IPS DF 6.9 (cell line): ENCODE data around the gene C9orf43.
"Not testable (repeated sequence)": the region's sequence is repeated elsewhere in the genome, so short reads cannot be mapped to it uniquely, and the experiment has no call there.

Experiments used
- DNase-seq: peaks from one replicate; pipeline ENCODE4 v3.0.0-alpha.2; 2013; ENCODE audit warnings: low read depth, low spot score
- H3K27ac ChIP-seq: one replicate; pipeline ENCODE4 v1.5.1; 2013; ENCODE audit warnings: low read length, control low read depth
- H3K27me3 ChIP-seq: 2 replicates; pipeline ENCODE4 v1.6.1; 2013; ENCODE audit warnings: mild to moderate bottlenecking, low read length; ENCODE audit not compliant: control insufficient read depth, insufficient read depth
- H3K36me3 ChIP-seq: 2 replicates; pipeline ENCODE4 v1.6.1; 2013; ENCODE audit warnings: low read length; ENCODE audit not compliant: control insufficient read depth, insufficient read depth
- H3K4me1 ChIP-seq: 2 replicates; pipeline ENCODE4 v1.6.1; 2013; ENCODE audit warnings: low read length; ENCODE audit not compliant: control insufficient read depth, insufficient read depth
- H3K4me3 ChIP-seq: 2 replicates; pipeline ENCODE4 v1.5.1; 2013; ENCODE audit warnings: mild to moderate bottlenecking, low read length
- H3K9me3 ChIP-seq: 2 replicates; pipeline ENCODE4 v1.6.1; 2013; ENCODE audit warnings: low read length, inconsistent platforms; ENCODE audit not compliant: control insufficient read depth, insufficient read depth
- WGBS: extraction: QIAGEN DNeasy Blood & Tissue Kit; methylation state at CpG from one replicate; pipeline ENCODE4 v1.1.7; 2013; ENCODE audit warnings: mixed read lengths, missing lambda C conversion rate; ENCODE audit not compliant: insufficient read length, insufficient coverage; 5-methylcytosine and 5-hydroxymethylcytosine counted together

The C9orf43 gene

DNA sequence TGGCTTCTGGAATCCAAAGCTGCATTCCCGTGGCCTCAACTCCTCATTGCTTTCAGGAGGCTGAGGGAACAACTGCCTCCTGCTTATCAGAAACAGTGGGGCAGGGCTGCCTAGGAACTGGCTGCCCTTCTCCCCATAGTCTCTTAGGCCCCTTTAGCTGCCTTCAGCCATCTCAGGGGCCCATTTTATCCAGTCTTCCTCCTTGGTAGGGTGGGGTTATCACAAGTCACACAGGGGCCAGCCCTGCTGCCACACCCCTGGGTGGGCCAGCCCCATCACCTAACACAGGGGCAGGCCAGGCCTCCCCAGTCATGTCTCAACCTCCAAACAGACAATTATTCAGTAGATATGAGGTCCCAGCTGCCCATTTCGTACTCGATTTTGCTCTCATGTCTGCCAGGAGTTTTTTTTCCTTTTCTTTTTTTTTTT lies 13.3 kb upstream of the C9orf43 start:
- peaks cover 1% of the 10 kb centered on the region; the same call in 1 of the 2 replicates for H3K4me1 ChIP-seq
- no peaks in the 10 kb centered on the region for H3K9me3 ChIP-seq
- H3K4me3 ChIP-seq, result no peak overlapping the region
- no peaks in the 10 kb centered on the region for H3K36me3 ChIP-seq
- H3K27ac ChIP-seq, result no peak overlapping the region
- no peaks in the 10 kb centered on the region for H3K27me3 ChIP-seq
- no peak for DNase-seq
- no CpG with 5 or more reads among the region's 3 CpGs for WGBS

DNA sequence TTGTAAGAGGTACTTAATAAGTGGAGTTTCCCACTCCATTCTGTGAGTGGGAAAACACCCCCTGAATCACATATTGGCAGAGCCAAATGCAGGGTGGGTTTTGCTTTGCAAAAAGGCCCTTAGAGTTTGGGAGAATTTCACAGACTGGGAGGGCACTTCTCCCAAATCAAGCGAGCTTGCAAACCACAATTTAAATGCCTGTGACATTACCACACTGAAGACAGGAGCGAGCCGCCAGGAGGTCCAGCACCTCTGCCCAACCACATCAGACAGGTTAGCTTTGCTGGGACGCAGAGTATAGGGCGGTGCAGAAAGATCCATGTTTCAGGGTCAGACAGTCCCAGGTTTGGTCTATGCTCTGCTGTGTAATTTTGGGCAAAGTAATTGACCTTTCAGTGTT lies 11.8 kb upstream of the C9orf43 start:
- Histone ChIP-seq H3K36me3 (no peaks in the 10 kb centered on the region), H3K27me3 (no peaks in the 10 kb centered on the region), H3K27ac (no peak overlapping the region), H3K4me3 (no peak overlapping the region), H3K9me3 (no peaks in the 10 kb centered on the region), H3K4me1 (peaks cover 1% of the 10 kb centered on the region; the same call in 1 of the 2 replicates)
- WGBS, result no CpG with 5 or more reads among the region's 5 CpGs
- no peak for DNase-seq

- no peak overlapping the region; the same call in 1 of the 2 replicates for H3K4me3 ChIP-seq
- H3K27me3 ChIP-seq, result no peaks in the 10 kb centered on the region
- no peak overlapping the region for H3K27ac ChIP-seq
- no peak for DNase-seq
- no CpG with 5 or more reads among the region's 3 CpGs for WGBS
- H3K4me1 ChIP-seq, result peaks cover 1% of the 10 kb centered on the region; the same call in 1 of the 2 replicates
- H3K9me3 ChIP-seq, result no peaks in the 10 kb centered on the region
- no peaks in the 10 kb centered on the region for H3K36me3 ChIP-seq
These were observed 10.8 kb upstream of the C9orf43 start for GRCh38 chr9:113399646-113400200.

DNA sequence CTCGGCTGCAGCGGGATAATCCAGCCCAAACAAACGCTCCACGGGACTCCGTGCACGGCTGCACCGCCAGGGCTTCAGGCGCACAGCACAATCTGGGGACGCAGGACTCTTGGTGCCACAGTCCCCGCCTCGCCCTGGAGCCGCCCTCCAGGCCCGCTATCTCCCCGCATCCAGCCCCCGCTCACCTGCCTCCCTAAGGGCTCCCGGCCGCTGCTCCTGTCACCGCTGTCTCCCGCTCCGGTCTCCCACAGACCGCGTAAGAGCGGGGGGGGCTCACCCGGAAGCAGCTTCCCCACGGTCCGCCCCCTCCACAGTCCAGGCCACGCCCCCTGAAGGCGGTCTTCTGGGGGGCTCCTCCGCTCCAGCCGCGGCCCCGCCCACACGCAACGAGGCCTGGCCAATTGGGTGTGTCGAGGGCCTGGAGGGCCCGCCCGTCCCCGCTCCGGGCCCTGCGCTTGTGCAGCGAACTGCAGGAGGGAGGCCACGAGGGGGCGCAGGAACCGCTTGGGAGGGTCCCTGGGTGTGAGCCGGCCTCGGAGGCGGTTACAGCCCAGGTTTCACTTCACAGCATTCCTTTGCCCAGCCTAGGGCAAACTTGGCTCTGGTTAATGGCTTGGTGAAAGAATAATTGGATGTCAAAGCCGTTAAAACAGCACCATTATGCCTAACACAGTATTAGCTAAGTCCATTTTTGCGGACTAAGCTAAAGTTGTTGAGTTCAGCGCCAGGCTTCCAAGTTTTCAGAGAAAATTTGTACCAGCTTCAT lies 9.3 kb upstream of the C9orf43 start, which contains the start of gene ALAD:
ALAD (minus strand) TSS at position 258 of the 766 bp plus-strand sequence. CDS start 7,725 bp downstream, outside the sequence.
- H3K4me3 ChIP-seq, result peak within 1 kb of the TSS; percentile 84
- no peaks in the 10 kb centered on the region for H3K27me3 ChIP-seq
- H3K36me3 ChIP-seq, result no peaks in the 10 kb centered on the region
- DNase-seq, result peak; percentile 76
- H3K4me1 ChIP-seq, result peaks cover 1% of the 10 kb centered on the region; the same call in 1 of the 2 replicates
- H3K27ac ChIP-seq, result no peak within 1 kb of the TSS
- no peaks in the 10 kb centered on the region for H3K9me3 ChIP-seq
- no CpG with 5 or more reads among the region's 50 CpGs for WGBS

GRCh38 chr9:113403646-113404045 lies 6.9 kb upstream of the C9orf43 start:
- no CpG with 5 or more reads among the region's 2 CpGs for whole genome bisulfite sequencing
- DNase-seq, result no peak
- Histone ChIP-seq H3K9me3 (no peaks in the 10 kb centered on the region), H3K4me1 (peaks cover 1% of the 10 kb centered on the region; the same call in 1 of the 2 replicates), H3K4me3 (no peak overlapping the region), H3K27me3 (no peaks in the 10 kb centered on the region), H3K27ac (no peak overlapping the region), H3K36me3 (peaks cover 6% of the 10 kb centered on the region; the same call in 1 of the 2 replicates)

GRCh38 chr9:113406353-113406752 lies 4.2 kb upstream of the C9orf43 start:
- not testable (repeated sequence) for H3K36me3 ChIP-seq, H3K4me3 ChIP-seq, H3K4me1 ChIP-seq, DNase-seq, H3K27me3 ChIP-seq, H3K9me3 ChIP-seq, H3K27ac ChIP-seq
- WGBS, result no CpG with 5 or more reads among the region's 9 CpGs

- not testable (repeated sequence) for H3K27ac ChIP-seq, H3K4me1 ChIP-seq, H3K9me3 ChIP-seq, H3K4me3 ChIP-seq, H3K36me3 ChIP-seq, H3K27me3 ChIP-seq
- DNase-seq, result peak; percentile 31
- no CpG with 5 or more reads among the region's 7 CpGs for WGBS
These were observed 3.6 kb upstream of the C9orf43 start for GRCh38 chr9:113406873-113407511.

DNA sequence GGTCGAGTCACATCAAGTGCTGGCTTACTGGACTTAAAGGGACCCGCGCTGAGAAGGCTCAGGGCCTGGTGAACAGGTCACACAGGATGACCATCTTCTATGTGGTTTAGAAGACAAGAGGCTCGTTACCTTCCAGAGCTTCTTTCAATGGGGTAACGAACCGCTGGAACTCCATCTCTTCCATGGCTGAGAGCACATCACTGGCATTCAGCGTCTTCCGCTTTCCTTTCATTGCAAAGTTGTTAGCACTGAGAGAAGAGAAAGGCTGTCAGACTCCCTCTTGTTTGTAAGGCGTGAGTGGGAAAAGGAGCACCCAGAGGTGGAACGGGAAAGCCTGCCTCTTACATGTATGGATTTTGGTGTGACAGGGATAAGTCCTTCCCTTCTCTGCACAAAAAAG lies 1.1 kb upstream of the C9orf43 start:
- Histone ChIP-seq H3K9me3 (no peaks in the 10 kb centered on the region), H3K27me3 (no peaks in the 10 kb centered on the region), H3K4me1 (peaks cover 4% of the 10 kb centered on the region; the same call in 1 of the 2 replicates), H3K36me3 (peaks cover 6% of the 10 kb centered on the region; the same call in 1 of the 2 replicates), H3K4me3 (peak overlapping the region; percentile 73; the same call in 1 of the 2 replicates), H3K27ac (no peak overlapping the region)
- no CpG with 5 or more reads among the region's 10 CpGs for WGBS
- DNase-seq, result no peak

- peaks cover 4% of the 10 kb centered on the region; the same call in 1 of the 2 replicates for H3K4me1 ChIP-seq
- H3K27me3 ChIP-seq, result no peaks in the 10 kb centered on the region
- no CpG with 5 or more reads among the region's 20 CpGs for WGBS
- H3K4me3 ChIP-seq, result peak overlapping the region; percentile 73
- H3K36me3 ChIP-seq, result peaks cover 6% of the 10 kb centered on the region; the same call in 1 of the 2 replicates
- no peak for DNase-seq
- no peak overlapping the region for H3K27ac ChIP-seq
- no peaks in the 10 kb centered on the region for H3K9me3 ChIP-seq
These were observed 702 bp upstream of the C9orf43 start for GRCh38 chr9:113409883-113410206.

- H3K27ac ChIP-seq, result no peak overlapping the region
- no peak for DNase-seq
These were observed 5.7 kb downstream of the C9orf43 start for GRCh38 chr9:113416149-113416721.

More at GRCh38 chr9:113416149-113416721, 5.7 kb downstream of the C9orf43 start:
- no CpG with 5 or more reads among the region's 3 CpGs for WGBS
- no peak overlapping the region for H3K4me3 ChIP-seq
- H3K4me1 ChIP-seq, result 0 out of 2 replicates have a peak, but pooled peaks cover 2% of the 10 kb centered on the region
- no peaks in the 10 kb centered on the region for H3K36me3 ChIP-seq
- H3K9me3 ChIP-seq, result no peaks in the 10 kb centered on the region
- H3K27me3 ChIP-seq, result no peaks in the 10 kb centered on the region
